Measurements from ENCODE around the gene MED12. TPM values are rescaled to one million over a fixed set of nuclear protein-coding genes. Genes with fewer than 3 reads are reported as not detected.

MED12 gene
- total and polyA plus RNA-seq, 10 of the 15 experiments (the other 5 are each of a cell fraction or from before 2014, with no cell fraction given) = 0.68 to 28.5 (median 13.7) TPM

DNA sequence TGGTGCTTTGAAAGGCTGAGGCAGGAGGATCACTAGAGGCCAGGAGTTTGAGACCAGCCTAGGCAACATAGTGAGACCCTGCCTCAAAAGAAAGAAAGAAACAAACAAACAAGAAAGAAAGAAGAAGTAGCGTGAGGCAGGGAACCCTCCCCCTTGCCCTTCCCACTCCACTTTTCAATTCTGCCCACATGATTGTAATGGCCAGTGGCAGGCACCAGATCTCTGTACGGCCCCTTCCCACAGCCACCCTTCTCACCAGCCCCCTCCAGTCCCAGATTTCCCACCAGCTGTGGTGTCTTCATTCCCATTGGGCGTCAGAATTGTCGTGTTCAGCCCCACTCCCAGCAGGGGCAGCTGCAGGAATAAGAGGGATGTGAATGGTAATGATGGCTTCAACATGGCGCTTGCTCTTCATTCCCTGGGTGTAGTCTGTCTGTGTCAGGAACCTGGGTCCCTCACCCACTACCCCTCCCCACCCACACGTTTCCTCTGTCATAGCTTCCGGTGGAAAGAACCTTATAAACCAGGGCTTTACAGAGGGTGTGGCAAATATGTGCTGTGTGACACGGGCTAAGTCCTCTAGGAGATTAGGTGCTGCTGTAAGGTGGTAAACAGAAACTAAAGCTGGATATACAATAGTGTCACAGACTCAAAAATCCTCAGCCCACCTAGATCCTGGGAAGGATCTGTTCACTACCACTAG, 7.1 kb upstream of the MED12 start, which contains the start of gene IL2RG (continued):
- TF ChIP-seq IKZF2 (IDR thresholded peaks at IDR 0.05) (peak; percentile 49 to 63; a peak in 3 of 4 replicates), NFYB (IDR thresholded peaks at IDR 0.05; ENCODE audit: insufficient read depth, low read depth, low read length) (no peak), TCF3 (IDR thresholded peaks at IDR 0.05; ENCODE audit: borderline replicate concordance, insufficient read depth, low read depth, low read length) (peak; percentile 18; the same call in 1 of the 2 replicates), IRF4 (IDR thresholded peaks at IDR 0.05; ENCODE audit: low read depth, low read length) (0 out of 2 replicates have a peak, but pooled peaks have one; percentile 14), IKZF1 (conservative IDR thresholded peaks at IDR 0.05) (peak; percentile 72; the same call in 1 of the 2 replicates), CREB1 (IDR thresholded peaks at IDR 0.05; ENCODE audit: low read depth) (peak; percentile 92), RCOR1 (conservative IDR thresholded peaks at IDR 0.05; ENCODE audit: low read depth, low read length) (no peak), POLR2AphosphoS2 (IDR thresholded peaks at IDR 0.05; ENCODE audit: low read depth, low read length) (peak; percentile 96), YY1 (IDR thresholded peaks at IDR 0.05; ENCODE audit: low read depth, low read length) (peak; percentile 87), HDGF (IDR thresholded peaks at IDR 0.05) (peak; percentile 45; the same call in 1 of the 2 replicates), CREM (IDR thresholded peaks at IDR 0.05; ENCODE audit: low read depth) (peak; percentile 87; the same call in 1 of the 2 replicates), TARDBP (IDR thresholded peaks at IDR 0.05; ENCODE audit: borderline replicate concordance) (no peak), SMAD5 (IDR thresholded peaks at IDR 0.05; ENCODE audit: low read depth) (peak; percentile 77), MTA2 (IDR thresholded peaks at IDR 0.05; ENCODE audit: low read depth) (0 out of 2 replicates have a peak, but pooled peaks have one; percentile 17), RFX5 (IDR thresholded peaks at IDR 0.05; ENCODE audit: low read depth, low read length) (no peak), POLR2AphosphoS5 (IDR thresholded peaks at IDR 0.05; ENCODE audit: low read length) (peak; percentile 97), SIN3A (IDR thresholded peaks at IDR 0.05; ENCODE audit: low read depth, low read length) (0 out of 2 replicates have a peak, but pooled peaks have one; percentile 29), SMC3 (IDR thresholded peaks at IDR 0.05; ENCODE audit: borderline replicate concordance, low read length) (peak; percentile 4; the same call in 1 of the 2 replicates), CHD1 (IDR thresholded peaks at IDR 0.05; ENCODE audit: low read depth, low read length) (no peak), RAD21 (IDR thresholded peaks at IDR 0.05; ENCODE audit: insufficient read depth, low read depth, low read length) (no peak), SMAD1 (IDR thresholded peaks at IDR 0.05; ENCODE audit: low read depth, partially characterized antibody) (peak; percentile 88), ETV6 (conservative IDR thresholded peaks at IDR 0.05 in 1 of 2, IDR thresholded peaks at IDR 0.05 in 1 of 2; ENCODE audit: borderline replicate concordance in 1 of 2, low read depth in 1 of 2) (no peak), POU2F2 (IDR thresholded peaks at IDR 0.05; ENCODE audit: borderline replicate concordance, low read depth, low read length) (peak; percentile 74; the same call in 2 of the 3 replicates), MXI1 (IDR thresholded peaks at IDR 0.05; ENCODE audit: low read depth, low read length) (peak; percentile 56; the same call in 1 of the 2 replicates), ATF7 (IDR thresholded peaks at IDR 0.05; ENCODE audit: low read depth) (peak; percentile 78), ZBED1 (IDR thresholded peaks at IDR 0.05; ENCODE audit: borderline replicate concordance) (peak; percentile 48; the same call in 1 of the 2 replicates), PML (IDR thresholded peaks at IDR 0.05; ENCODE audit: low read length) (peak; percentile 91; the same call in 1 of the 2 replicates), RUNX3 (IDR thresholded peaks at IDR 0.05; ENCODE audit: low read length) (peak; percentile 62), SP1 (IDR thresholded peaks at IDR 0.05; ENCODE audit: low read depth, low read length) (peak; percentile 40), RELA (IDR thresholded peaks at IDR 0.05; ENCODE audit: borderline replicate concordance, partially characterized antibody) (peak; percentile 94)
- TF ChIP-seq, protein P1, sequence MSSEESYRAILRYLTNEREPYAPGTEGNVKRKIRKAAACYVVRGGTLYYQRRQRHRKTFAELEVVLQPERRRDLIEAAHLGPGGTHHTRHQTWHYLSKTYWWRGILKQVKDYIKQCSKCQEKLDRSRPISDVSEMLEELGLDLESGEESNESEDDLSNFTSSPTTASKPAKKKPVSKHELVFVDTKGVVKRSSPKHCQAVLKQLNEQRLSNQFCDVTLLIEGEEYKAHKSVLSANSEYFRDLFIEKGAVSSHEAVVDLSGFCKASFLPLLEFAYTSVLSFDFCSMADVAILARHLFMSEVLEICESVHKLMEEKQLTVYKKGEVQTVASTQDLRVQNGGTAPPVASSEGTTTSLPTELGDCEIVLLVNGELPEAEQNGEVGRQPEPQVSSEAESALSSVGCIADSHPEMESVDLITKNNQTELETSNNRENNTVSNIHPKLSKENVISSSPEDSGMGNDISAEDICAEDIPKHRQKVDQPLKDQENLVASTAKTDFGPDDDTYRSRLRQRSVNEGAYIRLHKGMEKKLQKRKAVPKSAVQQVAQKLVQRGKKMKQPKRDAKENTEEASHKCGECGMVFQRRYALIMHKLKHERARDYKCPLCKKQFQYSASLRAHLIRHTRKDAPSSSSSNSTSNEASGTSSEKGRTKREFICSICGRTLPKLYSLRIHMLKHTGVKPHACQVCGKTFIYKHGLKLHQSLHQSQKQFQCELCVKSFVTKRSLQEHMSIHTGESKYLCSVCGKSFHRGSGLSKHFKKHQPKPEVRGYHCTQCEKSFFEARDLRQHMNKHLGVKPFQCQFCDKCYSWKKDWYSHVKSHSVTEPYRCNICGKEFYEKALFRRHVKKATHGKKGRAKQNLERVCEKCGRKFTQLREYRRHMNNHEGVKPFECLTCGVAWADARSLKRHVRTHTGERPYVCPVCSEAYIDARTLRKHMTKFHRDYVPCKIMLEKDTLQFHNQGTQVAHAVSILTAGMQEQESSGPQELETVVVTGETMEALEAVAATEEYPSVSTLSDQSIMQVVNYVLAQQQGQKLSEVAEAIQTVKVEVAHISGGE (CRISPR knock-in tag; IDR thresholded peaks at IDR 0.05) = no peak
